Stimulated activated CD4-positive, alpha-beta T cell treated with anti-CD3 and anti-CD28 coated beads, Interleukin-12 subunit alpha, Interleukin-12 subunit beta, amount 100 ng/mL, for 48 hours (primary cell): ENCODE measurements around the gene SART3.
"Not testable (repeated sequence)": the region's sequence is repeated elsewhere in the genome, so short reads cannot be mapped to it uniquely, and the experiment has no call there.

Source experiments
- DNase-seq, 3 donors: peaks; one replicate each; pipeline ENCODE4 v3.0.0-alpha.2; 2020; ENCODE audit warnings: low read depth in 2 of 3, low spot score in 1 of 3

The SART3 gene

GRCh38 chr12:108495823-108496579 lies 65.0 kb downstream of the SART3 start:
- DNase-seq, result no peak

- peak in 1 of 3 donors; percentile 12 for DNase-seq
Observed at GRCh38 chr12:108495054-108495453, 65.9 kb downstream of the SART3 start.

GRCh38 chr12:108491256-108491655 lies 69.7 kb downstream of the SART3 start:
- no peak for DNase-seq

- not testable (repeated sequence) for DNase-seq
Observed at GRCh38 chr12:108487029-108487428, 73.9 kb downstream of the SART3 start.

GRCh38 chr12:108485371-108485770 lies 75.6 kb downstream of the SART3 start:
- DNase-seq, result not testable (repeated sequence)

- no peak for DNase-seq
Observed at GRCh38 chr12:108484845-108485244, 76.1 kb downstream of the SART3 start.

GRCh38 chr12:108484431-108484830 lies 76.5 kb downstream of the SART3 start:
- no peak for DNase-seq

GRCh38 chr12:108483213-108484059 lies 77.5 kb downstream of the SART3 start:
- no peak for DNase-seq

- no peak for DNase-seq
Observed at GRCh38 chr12:108482717-108483212, 78.2 kb downstream of the SART3 start.

GRCh38 chr12:108479364-108480070 lies 81.5 kb downstream of the SART3 start:
- DNase-seq, result no peak

GRCh38 chr12:108478611-108479206 lies 82.3 kb downstream of the SART3 start:
- DNase-seq, result no peak

GRCh38 chr12:108477881-108478259 lies 83.1 kb downstream of the SART3 start:
- DNase-seq, result no peak

- no peak for DNase-seq
Observed at GRCh38 chr12:108477055-108477880, 83.7 kb downstream of the SART3 start.

GRCh38 chr12:108475396-108475795 lies 85.6 kb downstream of the SART3 start:
- no peak for DNase-seq

GRCh38 chr12:108473400-108474055 lies 87.4 kb downstream of the SART3 start:
- no peak for DNase-seq
